ENCODE results near the gene MLLT3. TPM values are rescaled to one million over a fixed set of nuclear protein-coding genes. Genes with fewer than 3 reads are reported as not detected.
A peak's percentile ranks its signal among the peaks of the same experiment; 100 is the strongest.

MLLT3 gene
- total and polyA plus RNA-seq, 2 donors (not counting 1 experiment from before 2014, with no cell fraction given) = 37.3 to 43.8 TPM

GRCh38 chr9:20508242-20508641, 114.1 kb downstream of the MLLT3 start:
- Histone ChIP-seq H3K36me3 (ENCODE audit: control insufficient read depth, insufficient read depth, low read length) (no peaks in the 10 kb centered on the region), H3K27ac (ENCODE audit: insufficient read depth, low read length) (no peak overlapping the region), H4K20me1 (ENCODE audit: control insufficient read depth, extremely low read depth, insufficient read depth, low read length) (no peaks in the 10 kb centered on the region), H3K9me3 (ENCODE audit: control insufficient read depth, insufficient read depth, low read depth, low read length) (no peaks in the 10 kb centered on the region), H3K4me3 (replicated peaks in 1 of 4; ENCODE audit: control extremely low read depth in 1 of 4, insufficient read depth in 1 of 4, low read depth in 3 of 4, low read length in 4 of 4) (no peak overlapping the region), H2AFZ (ENCODE audit: low read length) (no peak overlapping the region), H3K9ac (ENCODE audit: insufficient read depth, low read length) (no peak overlapping the region), H3K27me3 (ENCODE audit: control insufficient read depth, insufficient read depth, low read length) (no peaks in the 10 kb centered on the region), H3K4me1 (ENCODE audit: control insufficient read depth, extremely low read depth, insufficient read depth, low read length) (peaks cover 7% of the 10 kb centered on the region), H3K79me2 (ENCODE audit: control insufficient read depth, insufficient read depth, low read length) (peaks cover 2% of the 10 kb centered on the region), H3K4me2 (ENCODE audit: extremely low read depth, insufficient read depth, low read length) (peak overlapping the region; percentile 41)
- no peak for DNase-seq (ENCODE audit: low read depth in 2 of 2)
- TF ChIP-seq, protein P1, sequence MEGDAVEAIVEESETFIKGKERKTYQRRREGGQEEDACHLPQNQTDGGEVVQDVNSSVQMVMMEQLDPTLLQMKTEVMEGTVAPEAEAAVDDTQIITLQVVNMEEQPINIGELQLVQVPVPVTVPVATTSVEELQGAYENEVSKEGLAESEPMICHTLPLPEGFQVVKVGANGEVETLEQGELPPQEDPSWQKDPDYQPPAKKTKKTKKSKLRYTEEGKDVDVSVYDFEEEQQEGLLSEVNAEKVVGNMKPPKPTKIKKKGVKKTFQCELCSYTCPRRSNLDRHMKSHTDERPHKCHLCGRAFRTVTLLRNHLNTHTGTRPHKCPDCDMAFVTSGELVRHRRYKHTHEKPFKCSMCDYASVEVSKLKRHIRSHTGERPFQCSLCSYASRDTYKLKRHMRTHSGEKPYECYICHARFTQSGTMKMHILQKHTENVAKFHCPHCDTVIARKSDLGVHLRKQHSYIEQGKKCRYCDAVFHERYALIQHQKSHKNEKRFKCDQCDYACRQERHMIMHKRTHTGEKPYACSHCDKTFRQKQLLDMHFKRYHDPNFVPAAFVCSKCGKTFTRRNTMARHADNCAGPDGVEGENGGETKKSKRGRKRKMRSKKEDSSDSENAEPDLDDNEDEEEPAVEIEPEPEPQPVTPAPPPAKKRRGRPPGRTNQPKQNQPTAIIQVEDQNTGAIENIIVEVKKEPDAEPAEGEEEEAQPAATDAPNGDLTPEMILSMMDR (conservative IDR thresholded peaks at IDR 0.05 in 1 of 2, IDR thresholded peaks at IDR 0.05 in 1 of 2; ENCODE audit: low read depth in 1 of 2, low read length in 2 of 2) = no peak
- no peak for TF ChIP-seq EZH2 (IDR thresholded peaks at IDR 0.05; ENCODE audit: low read length, missing control alignments)

GRCh38 chr9:20507431-20507830, 114.9 kb downstream of the MLLT3 start:
- Histone ChIP-seq H3K4me2 (ENCODE audit: extremely low read depth, insufficient read depth, low read length) (no peak overlapping the region), H3K36me3 (ENCODE audit: control insufficient read depth, insufficient read depth, low read length) (no peaks in the 10 kb centered on the region), H3K9me3 (ENCODE audit: control insufficient read depth, insufficient read depth, low read depth, low read length) (no peaks in the 10 kb centered on the region), H3K4me3 (replicated peaks in 1 of 4; ENCODE audit: control extremely low read depth in 1 of 4, insufficient read depth in 1 of 4, low read depth in 3 of 4, low read length in 4 of 4) (no peak overlapping the region), H3K9ac (ENCODE audit: insufficient read depth, low read length) (no peak overlapping the region), H3K79me2 (ENCODE audit: control insufficient read depth, insufficient read depth, low read length) (peaks cover 2% of the 10 kb centered on the region), H3K4me1 (ENCODE audit: control insufficient read depth, extremely low read depth, insufficient read depth, low read length) (peaks cover 7% of the 10 kb centered on the region), H2AFZ (ENCODE audit: low read length) (no peak overlapping the region), H3K27ac (ENCODE audit: insufficient read depth, low read length) (no peak overlapping the region), H4K20me1 (ENCODE audit: control insufficient read depth, extremely low read depth, insufficient read depth, low read length) (no peaks in the 10 kb centered on the region), H3K27me3 (ENCODE audit: control insufficient read depth, insufficient read depth, low read length) (no peaks in the 10 kb centered on the region)
- no peak for DNase-seq (ENCODE audit: low read depth in 2 of 2)
- TF ChIP-seq EZH2 (IDR thresholded peaks at IDR 0.05; ENCODE audit: low read length, missing control alignments) = no peak
- TF ChIP-seq, protein P1 (conservative IDR thresholded peaks at IDR 0.05 in 1 of 2, IDR thresholded peaks at IDR 0.05 in 1 of 2; ENCODE audit: low read depth in 1 of 2, low read length in 2 of 2) = no peak

- no peaks in the 10 kb centered on the region for H4K20me1 ChIP-seq (ENCODE audit: control insufficient read depth, extremely low read depth, insufficient read depth, low read length)
- H3K27ac ChIP-seq (ENCODE audit: insufficient read depth, low read length) = no peak overlapping the region
- no peak overlapping the region for H3K4me3 ChIP-seq (replicated peaks in 1 of 4; ENCODE audit: control extremely low read depth in 1 of 4, insufficient read depth in 1 of 4, low read depth in 3 of 4, low read length in 4 of 4)
- H3K4me1 ChIP-seq (ENCODE audit: control insufficient read depth, extremely low read depth, insufficient read depth, low read length) = peaks cover 4% of the 10 kb centered on the region
- peaks cover 2% of the 10 kb centered on the region for H3K79me2 ChIP-seq (ENCODE audit: control insufficient read depth, insufficient read depth, low read length)
- no peaks in the 10 kb centered on the region for H3K9me3 ChIP-seq (ENCODE audit: control insufficient read depth, insufficient read depth, low read depth, low read length)
- peak in 1 of 2 donors; percentile 26 for DNase-seq (ENCODE audit: low read depth in 2 of 2)
- H3K9ac ChIP-seq (ENCODE audit: insufficient read depth, low read length) = no peak overlapping the region
- TF ChIP-seq, protein P1 (conservative IDR thresholded peaks at IDR 0.05 in 1 of 2, IDR thresholded peaks at IDR 0.05 in 1 of 2; ENCODE audit: low read depth in 1 of 2, low read length in 2 of 2) = no peak
- TF ChIP-seq EZH2 (IDR thresholded peaks at IDR 0.05; ENCODE audit: low read length, missing control alignments) = no peak
- no peaks in the 10 kb centered on the region for H3K36me3 ChIP-seq (ENCODE audit: control insufficient read depth, insufficient read depth, low read length)
- H3K27me3 ChIP-seq (ENCODE audit: control insufficient read depth, insufficient read depth, low read length) = no peaks in the 10 kb centered on the region
- H2AFZ ChIP-seq (ENCODE audit: low read length) = no peak overlapping the region
- peak overlapping the region; percentile 20 for H3K4me2 ChIP-seq (ENCODE audit: extremely low read depth, insufficient read depth, low read length)
Observed at GRCh38 chr9:20506099-20506900, 116.0 kb downstream of the MLLT3 start.
